WTC11 (cell line): ENCODE data around the gene SETD1A.
A peak's percentile ranks its signal among the peaks of the same experiment; 100 is the strongest.

ENCODE experiments used
- TF ChIP-seq, protein P1 (sequence below): sonication (generic); formaldehyde crosslinking; IDR thresholded peaks from 2 replicates; pipeline ENCODE4 v1.8.1; 2023; ENCODE audit warnings: mild to moderate bottlenecking, missing genetic modification reagents, moderate library complexity
- TF ChIP-seq, protein P2 (sequence below): fragments of 200-600 bp; IDR thresholded peaks from 2 replicates; pipeline ENCODE4 v1.8.0; 2022; ENCODE audit warnings: antibody characterized with exemption

DNA sequence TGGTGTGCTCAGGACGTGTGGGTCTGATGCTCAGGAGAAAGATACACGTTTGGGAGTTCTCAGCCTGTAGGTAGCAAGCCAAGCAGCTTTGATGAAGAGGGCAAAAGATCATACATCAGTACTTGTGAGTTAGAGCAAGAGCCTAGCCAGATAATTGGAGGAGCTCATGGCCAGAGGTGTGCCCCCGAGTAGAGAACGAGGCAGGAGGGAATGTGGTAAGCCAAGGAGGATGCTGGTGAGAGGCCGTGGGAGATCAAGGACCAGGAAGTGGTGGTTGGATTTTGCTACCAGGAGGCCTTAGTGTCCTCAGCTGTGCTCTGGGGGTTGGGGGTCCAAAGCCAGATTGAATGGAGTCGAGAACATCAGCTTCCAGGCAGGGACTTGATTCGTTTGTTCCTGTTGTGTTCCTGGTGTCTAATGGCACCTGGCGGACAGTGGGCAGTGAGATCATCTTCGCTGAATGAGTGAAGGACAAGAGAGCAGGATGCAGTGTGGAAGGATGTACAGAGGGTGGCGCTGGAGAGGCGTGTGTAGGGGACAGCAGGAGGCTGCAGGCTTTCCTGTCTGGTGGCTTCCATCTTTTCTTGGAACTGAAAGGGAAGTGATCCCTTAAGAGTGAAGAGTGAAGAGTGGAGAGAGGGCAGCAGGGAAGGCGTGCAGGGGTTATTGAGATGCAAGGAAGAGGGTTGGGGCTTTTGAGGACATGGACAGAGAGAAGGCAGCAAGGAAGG lies 22.6 kb upstream of the SETD1A start:
- TF ChIP-seq, protein P1, sequence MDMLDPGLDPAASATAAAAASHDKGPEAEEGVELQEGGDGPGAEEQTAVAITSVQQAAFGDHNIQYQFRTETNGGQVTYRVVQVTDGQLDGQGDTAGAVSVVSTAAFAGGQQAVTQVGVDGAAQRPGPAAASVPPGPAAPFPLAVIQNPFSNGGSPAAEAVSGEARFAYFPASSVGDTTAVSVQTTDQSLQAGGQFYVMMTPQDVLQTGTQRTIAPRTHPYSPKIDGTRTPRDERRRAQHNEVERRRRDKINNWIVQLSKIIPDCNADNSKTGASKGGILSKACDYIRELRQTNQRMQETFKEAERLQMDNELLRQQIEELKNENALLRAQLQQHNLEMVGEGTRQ (CRISPR knock-in tag): no peak
- TF ChIP-seq, protein P2, sequence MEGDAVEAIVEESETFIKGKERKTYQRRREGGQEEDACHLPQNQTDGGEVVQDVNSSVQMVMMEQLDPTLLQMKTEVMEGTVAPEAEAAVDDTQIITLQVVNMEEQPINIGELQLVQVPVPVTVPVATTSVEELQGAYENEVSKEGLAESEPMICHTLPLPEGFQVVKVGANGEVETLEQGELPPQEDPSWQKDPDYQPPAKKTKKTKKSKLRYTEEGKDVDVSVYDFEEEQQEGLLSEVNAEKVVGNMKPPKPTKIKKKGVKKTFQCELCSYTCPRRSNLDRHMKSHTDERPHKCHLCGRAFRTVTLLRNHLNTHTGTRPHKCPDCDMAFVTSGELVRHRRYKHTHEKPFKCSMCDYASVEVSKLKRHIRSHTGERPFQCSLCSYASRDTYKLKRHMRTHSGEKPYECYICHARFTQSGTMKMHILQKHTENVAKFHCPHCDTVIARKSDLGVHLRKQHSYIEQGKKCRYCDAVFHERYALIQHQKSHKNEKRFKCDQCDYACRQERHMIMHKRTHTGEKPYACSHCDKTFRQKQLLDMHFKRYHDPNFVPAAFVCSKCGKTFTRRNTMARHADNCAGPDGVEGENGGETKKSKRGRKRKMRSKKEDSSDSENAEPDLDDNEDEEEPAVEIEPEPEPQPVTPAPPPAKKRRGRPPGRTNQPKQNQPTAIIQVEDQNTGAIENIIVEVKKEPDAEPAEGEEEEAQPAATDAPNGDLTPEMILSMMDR: peak; percentile 75
